ENCODE results near the gene POU6F2.

- TF ChIP-seq CTCF (IDR thresholded peaks at IDR 0.05) (no peak), POLR2A (IDR thresholded peaks at IDR 0.05) (no peak), POLR2AphosphoS5 (IDR thresholded peaks at IDR 0.05) (no peak), EP300 (IDR thresholded peaks at IDR 0.05) (no peak)
Observed at GRCh38 chr7:39432368-39432767, 454.7 kb downstream of the POU6F2 start.
